AG04450 (cell line): ENCODE data around the gene KDF1. TPM values are rescaled to one million over a fixed set of nuclear protein-coding genes. Genes with fewer than 3 reads are reported as not detected.

ENCODE experiments used
- CTCF ChIA-PET: fragments of 300-600, 350-600 bp; formaldehyde crosslinking; extraction: SDS; loops from one replicate; lab custom pipeline; 2022; ENCODE audit warnings: antibody characterized with exemption, inconsistent platforms; lab: Charles Lee
- POLR2A ChIA-PET: fragments of 350-600 bp; formaldehyde crosslinking; extraction: SDS; loops from one replicate; lab custom pipeline; 2021; ENCODE audit warnings: antibody characterized with exemption, inconsistent platforms; lab: Yijun Ruan, JAX
- DNase-seq: peaks from one replicate; pipeline ENCODE4 v3.0.0-alpha.2; 2011; ENCODE audit warnings: low read depth, low spot score
- H3K27ac ChIP-seq: one replicate; pipeline ENCODE4 v1.5.1; 2012; ENCODE audit warnings: low read depth, low read length, control low read depth
- H3K27me3 ChIP-seq: one replicate; pipeline ENCODE4 v1.6.0; 2012; ENCODE audit warnings: low read length; ENCODE audit not compliant: control insufficient read depth, insufficient read depth
- H3K4me3 ChIP-seq: 2 replicates; pipeline ENCODE4 v1.5.1; 2011; ENCODE audit warnings: mild to moderate bottlenecking, low read depth, low read length, control low read depth
- H3K9me3 ChIP-seq: 2 replicates; pipeline ENCODE4 v1.5.1; 2012; ENCODE audit warnings: low read length; ENCODE audit not compliant: control insufficient read depth, insufficient read depth
- CTCF ChIP-seq: IDR thresholded peaks from 2 replicates; pipeline ENCODE4 v1.5.1; 2011; ENCODE audit warnings: low read depth, low read length, control low read depth, inconsistent platforms
- polyA plus RNA-seq: library from polyadenylated mRNA; depleted of rRNA; stranded (reverse); fragments of >200 nt; gene quantifications from 2 replicates; pipeline ENCODE4 v1.2.3, GENCODE V29; 2011; rRNA removed

Gene KDF1
- polyA plus RNA-seq, 1 experiment: not detected

- DNase-seq: peak; percentile 88
- Histone ChIP-seq H3K9me3 (no peaks in the 10 kb centered on the region), H3K27ac (peak within 1 kb of the TSS; percentile 85), H3K27me3 (no peaks in the 10 kb centered on the region), H3K4me3 (peak within 1 kb of the TSS; percentile 95)
- TF ChIP-seq CTCF: no peak
- ChIA-PET POLR2A (interaction anchor here (0.5 to 2.8 kb wide), 10 partner anchors 10 to 531 kb away, joined by 3 to 24 read pairs (median 4); partner anchors contain the start of gene GPN2), CTCF (interaction anchor here (0.7 to 1.5 kb wide), 3 partner anchors 8 to 300 kb away, joined by 3 read pairs; no protein-coding TSS in a partner anchor)
Observed at GRCh38 chr1:26900001-26900814, 60.1 kb downstream of the KDF1 start, which contains the start of gene GPATCH3. Gene GPATCH3 (minus strand): TSS chr1:26900467. CDS start chr1:26900442, 25 bp downstream.

Other genes starting within 250 kb of the KDF1 start
- 16.1 and 17.8 TPM in 2 replicates for gene PIGV, start 172.5 kb downstream of the KDF1 start, polyA plus RNA-seq
- gene ZDHHC18, start 133.8 kb downstream of the KDF1 start, polyA plus RNA-seq: 20.4 and 29.2 TPM in 2 replicates
- 0.09 and 0.10 TPM in 2 replicates for gene SFN, start 97.3 kb downstream of the KDF1 start, polyA plus RNA-seq
- 28.7 and 40.3 TPM in 2 replicates for gene GPN2, start 70.2 kb downstream of the KDF1 start, polyA plus RNA-seq
- gene GPATCH3, start 60.0 kb downstream of the KDF1 start, polyA plus RNA-seq: 6.2 and 6.5 TPM in 2 replicates
- gene NR0B2, start 46.5 kb downstream of the KDF1 start, polyA plus RNA-seq: not detected in 2 replicates
- gene NUDC, start 38.7 kb downstream of the KDF1 start, polyA plus RNA-seq: 54.0 and 54.1 TPM in 2 replicates
- gene TRNP1, start 33.2 kb upstream of the KDF1 start, polyA plus RNA-seq: 47.1 and 50.7 TPM in 2 replicates
- 1.5 and 2.1 TPM in 2 replicates for gene TENT5B, start 52.4 kb upstream of the KDF1 start, polyA plus RNA-seq
- 10.8 and 16.4 TPM in 2 replicates for gene SLC9A1, start 194.7 kb upstream of the KDF1 start, polyA plus RNA-seq